ENCODE data around the gene PLCH2.
"Not testable (repeated sequence)": the region's sequence is repeated elsewhere in the genome, so short reads cannot be mapped to it uniquely, and the experiment has no call there.

The PLCH2 gene

GRCh38 chr1:2476061-2476999 lies at the start of gene PLCH2:
Gene PLCH2, plus strand, starts transcription at chr1:2476289. Its CDS starts 300 bp downstream, at chr1:2476589.
- DNase-seq (no peak), ATAC-seq (no peak)

GRCh38 chr1:2426540-2426939 lies 49.5 kb upstream of the PLCH2 start:
- ATAC-seq: no peak
- no peak for DNase-seq

DNA sequence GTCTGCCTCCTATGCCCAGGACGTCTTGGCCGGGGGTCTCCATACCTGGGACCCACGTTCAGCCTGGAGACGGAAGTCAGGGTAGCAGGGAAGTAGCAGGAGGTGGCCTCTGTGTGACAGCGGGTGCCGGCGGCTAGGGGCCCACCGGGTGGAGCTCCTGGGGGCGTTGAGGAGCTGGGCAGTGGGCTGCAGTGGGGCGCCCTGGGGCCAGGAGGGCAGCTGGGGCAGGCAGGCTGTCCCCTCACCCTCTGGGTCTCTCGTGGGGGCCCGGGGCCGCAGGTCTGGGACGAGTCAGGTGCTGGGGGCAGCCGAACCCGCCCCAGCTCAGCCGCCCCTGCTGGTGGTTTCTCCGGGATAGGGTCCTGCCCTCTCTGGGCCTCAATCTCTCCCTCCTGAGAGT lies 49.0 kb upstream of the PLCH2 start:
- DNase-seq (no peak), ATAC-seq (no peak)

- ATAC-seq (no peak), DNase-seq (no peak)
These were observed 48.1 kb upstream of the PLCH2 start for GRCh38 chr1:2427976-2428375.

DNA sequence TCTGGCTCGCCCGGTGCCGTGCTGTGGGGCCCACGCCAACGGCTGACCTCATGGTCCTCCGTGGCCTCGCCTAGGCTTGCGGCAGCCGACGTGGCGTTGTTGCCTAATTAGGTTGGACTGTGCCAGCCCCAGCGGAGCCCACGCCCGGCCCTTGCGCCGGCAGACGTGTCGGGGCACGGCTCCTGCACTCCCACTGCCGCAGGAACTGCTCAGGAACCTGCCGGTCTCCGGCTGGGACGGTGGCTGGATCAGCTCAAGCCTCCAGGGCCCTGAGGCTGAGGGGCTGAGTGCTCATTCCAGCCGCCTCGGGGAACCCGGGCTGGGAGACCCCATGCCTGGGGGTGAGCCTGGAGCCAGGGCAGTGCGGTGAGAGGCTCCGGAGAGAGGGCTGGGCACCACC lies 47.6 kb upstream of the PLCH2 start:
- ATAC-seq (no peak), DNase-seq (no peak)

DNA sequence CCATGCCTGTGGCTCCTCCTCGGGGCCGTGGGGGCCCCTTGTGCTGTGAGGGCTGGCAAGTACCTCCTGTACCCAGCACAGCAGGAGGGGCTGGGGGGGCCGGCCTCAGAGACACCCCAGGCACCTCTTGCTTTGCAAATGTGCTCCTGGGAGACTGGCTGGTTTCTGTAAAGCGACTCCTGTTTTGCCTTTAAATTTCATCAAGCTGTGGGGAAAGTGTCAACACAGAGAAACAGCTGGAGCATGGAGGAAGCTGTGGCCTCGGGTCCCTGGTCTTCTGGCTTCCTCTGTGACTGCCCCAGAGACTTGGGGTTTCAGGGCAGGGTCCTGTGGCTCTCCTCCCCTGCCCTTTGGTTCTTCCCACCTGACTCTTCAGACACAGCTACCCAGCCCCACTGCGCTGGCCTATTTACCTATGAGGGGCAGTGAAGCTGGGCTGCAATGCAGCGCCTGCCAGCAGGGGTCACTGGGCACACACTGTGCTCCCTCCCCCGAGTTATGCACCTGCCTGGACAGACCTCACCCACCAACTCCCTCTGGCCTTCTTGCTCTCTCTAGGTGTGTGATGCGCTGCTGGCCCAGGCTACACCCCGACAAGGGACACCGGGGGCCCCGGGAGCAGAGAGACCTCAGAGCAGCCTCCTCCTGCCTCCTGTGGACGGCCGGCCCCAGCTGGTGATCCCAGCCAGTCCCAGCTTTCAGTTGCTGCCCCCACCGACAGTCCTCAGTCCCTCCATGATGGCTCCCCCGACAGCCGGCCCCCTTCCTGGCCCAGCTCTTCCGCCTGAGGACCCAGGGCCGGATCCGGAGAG lies 46.1 kb upstream of the PLCH2 start:
- ATAC-seq: no peak
- DNase-seq: peak; percentile 43

DNA sequence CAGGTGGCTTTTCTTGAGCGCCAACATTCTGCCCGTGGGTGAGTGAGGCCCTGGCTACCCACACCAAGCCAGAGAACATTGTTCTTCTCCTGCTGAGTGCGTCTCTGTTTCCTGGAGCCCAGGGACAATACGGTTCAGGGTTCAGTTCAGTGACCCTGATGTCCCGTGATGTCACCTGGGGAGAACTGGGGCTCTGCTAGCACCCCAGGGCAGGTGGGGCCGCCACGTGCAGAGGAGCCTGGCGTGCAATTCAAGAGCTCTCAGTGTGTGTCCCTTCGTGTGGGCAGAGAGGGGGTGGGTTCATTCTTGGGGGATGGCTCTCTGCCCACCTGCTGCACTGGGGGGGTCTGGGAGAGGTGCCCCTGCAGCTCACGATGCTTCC lies 45.5 kb upstream of the PLCH2 start:
- ATAC-seq (no peak), DNase-seq (no peak)

DNA sequence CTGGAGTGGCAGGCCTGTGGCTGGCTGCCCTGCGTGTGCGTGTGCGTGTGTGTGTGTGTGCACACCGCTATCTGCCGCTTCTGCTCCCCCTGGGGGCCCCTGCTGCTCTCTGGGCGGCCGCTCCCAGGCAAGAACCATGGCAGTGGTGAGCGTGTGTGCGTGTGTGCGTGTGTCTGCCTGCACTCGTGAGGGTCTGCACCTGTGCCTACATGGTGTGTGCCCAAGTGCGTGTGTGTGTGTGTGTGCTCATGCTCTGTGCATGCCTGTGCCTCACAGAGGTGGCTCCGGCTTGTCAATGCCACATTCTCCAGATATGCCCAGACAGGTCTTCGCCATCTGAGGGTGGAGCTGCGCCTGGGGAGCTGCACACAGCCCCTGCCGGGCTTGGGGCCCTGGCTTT lies 45.0 kb upstream of the PLCH2 start:
- ATAC-seq (no peak), DNase-seq (no peak)

GRCh38 chr1:2431518-2431917 lies 44.6 kb upstream of the PLCH2 start:
- ATAC-seq (no peak), DNase-seq (no peak)

DNA sequence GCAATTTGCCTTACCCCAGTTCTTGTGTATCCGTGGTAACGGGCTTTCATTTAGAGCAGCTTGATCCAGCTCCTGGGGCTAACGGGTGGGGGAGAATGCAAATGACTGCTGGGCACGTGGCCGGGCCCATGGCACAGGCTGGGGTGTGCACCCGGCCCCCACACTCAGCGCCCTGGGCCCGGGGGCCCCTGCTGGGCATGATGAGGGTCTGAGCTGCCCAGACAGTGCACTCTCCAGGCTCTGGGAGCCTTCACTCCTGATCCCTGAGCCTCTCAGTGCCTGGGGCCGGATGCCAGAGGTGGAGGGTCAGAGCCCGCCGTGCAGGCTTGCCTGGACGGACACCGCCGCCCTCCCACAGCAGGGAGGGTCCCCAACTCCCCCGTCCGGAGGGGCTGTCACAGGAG lies 43.6 kb upstream of the PLCH2 start:
- DNase-seq: no peak
- ATAC-seq: no peak

DNA sequence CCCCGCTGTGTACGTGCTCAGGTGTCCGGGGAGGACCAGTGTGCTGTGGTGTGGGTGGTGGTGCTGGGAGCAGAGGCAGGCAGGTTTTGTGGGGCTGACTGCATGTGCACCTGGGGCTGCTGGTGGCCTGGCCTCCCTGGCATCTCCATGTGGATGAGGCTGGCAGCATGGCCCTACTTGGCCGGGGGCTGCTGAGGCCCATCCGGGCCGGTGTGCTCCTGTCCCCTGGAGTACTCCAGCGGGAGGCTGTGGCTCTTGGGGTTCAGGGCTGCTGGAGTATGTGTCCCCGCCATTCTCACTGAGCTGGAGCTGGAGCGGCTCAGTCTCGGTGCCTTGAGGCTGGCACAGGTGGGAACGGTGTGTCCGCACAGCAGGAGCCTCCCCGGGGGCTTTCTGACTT lies 42.9 kb upstream of the PLCH2 start:
- ATAC-seq (no peak), DNase-seq (no peak)

- no peak for ATAC-seq
- no peak for DNase-seq
These were observed 42.0 kb upstream of the PLCH2 start for GRCh38 chr1:2433936-2434655.

GRCh38 chr1:2435091-2435490 lies 41.0 kb upstream of the PLCH2 start:
- DNase-seq (no peak), ATAC-seq (no peak)

DNA sequence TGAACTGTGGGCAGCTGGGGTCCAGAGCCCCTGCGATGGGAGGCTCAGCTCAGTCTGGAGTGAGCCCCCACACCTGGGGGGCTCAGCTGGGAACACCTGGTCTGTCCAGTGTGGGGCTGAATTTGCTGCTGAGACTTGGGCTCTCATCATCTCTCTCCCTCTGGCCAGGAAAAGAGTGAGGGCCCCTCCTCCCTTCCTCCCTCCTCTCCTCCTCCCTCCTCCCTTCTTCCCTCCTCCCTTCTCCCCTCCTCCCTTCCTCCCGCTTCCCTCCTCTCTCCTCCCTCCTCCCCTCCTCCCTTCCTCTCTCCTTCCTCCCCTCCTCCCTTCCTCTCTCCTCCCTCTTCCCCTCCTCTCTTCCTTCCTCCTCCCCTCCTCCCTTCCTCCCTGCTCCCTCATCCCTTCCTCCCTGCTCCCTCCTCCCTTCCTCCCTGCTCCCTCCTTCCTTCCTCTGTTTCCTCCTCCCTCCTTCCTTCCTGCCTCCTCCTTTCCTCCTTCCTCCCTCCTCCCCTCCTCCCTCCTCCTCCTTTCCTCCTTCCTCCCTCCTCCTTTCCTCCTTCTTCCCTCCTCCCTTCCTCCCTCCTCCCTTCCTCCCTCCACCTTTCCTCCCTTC lies 40.2 kb upstream of the PLCH2 start:
- ATAC-seq: no peak

DNA sequence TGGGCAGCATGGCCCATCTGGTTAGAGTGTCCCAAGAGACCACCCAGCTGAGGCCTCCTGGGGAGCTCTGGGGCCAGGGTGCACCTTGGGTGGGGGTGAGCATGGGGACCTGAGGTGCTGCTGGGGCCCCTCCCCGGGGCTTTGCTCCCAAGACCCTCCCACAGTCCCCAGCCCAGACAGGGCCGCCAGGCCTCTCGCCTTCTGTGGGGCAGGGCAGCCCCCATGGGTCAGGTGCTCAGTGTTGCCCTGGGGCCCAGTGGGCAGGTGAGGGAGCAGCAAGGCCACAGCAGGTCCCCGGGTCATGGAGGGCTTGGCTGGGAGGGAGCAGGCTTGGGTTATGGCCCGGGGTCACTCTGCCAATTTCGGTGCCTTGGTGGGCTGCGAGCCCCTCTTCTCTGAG lies 39.2 kb upstream of the PLCH2 start:
- no peak for ATAC-seq
- DNase-seq: no peak

More for the DNA sequence above, 40.2 kb upstream of the PLCH2 start:
- no peak for DNase-seq

GRCh38 chr1:2437617-2438016 lies 38.5 kb upstream of the PLCH2 start:
- DNase-seq (no peak), ATAC-seq (no peak)

GRCh38 chr1:2438038-2438437 lies 38.1 kb upstream of the PLCH2 start:
- no peak for ATAC-seq
- no peak for DNase-seq

DNA sequence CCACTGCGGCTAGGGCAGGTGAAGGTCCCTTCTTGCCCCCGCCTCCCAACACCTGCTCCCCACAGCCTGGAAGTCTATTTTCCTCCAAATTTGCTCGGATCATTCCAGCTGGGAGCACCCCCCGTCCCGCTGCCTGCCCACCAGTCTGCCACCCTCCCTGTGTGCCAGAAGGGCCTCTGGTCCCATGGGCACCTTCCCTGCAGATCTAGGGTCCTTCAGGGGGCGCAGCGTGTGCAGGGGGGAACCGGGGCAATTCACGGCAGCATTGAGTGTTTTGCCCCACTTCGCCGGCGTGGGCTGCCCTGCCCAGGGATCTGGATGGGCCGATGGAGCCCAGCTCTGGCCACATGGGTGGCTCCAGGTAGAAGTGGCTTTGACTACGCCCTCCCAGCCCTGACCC lies 37.4 kb upstream of the PLCH2 start:
- no peak for ATAC-seq
- no peak for DNase-seq

GRCh38 chr1:2439369-2439768 lies 36.7 kb upstream of the PLCH2 start:
- no peak for ATAC-seq

GRCh38 chr1:2440346-2440745 lies 35.7 kb upstream of the PLCH2 start:
- ATAC-seq, DNase-seq: not testable (repeated sequence)

More at GRCh38 chr1:2439369-2439768, 36.7 kb upstream of the PLCH2 start:
- DNase-seq: no peak

DNA sequence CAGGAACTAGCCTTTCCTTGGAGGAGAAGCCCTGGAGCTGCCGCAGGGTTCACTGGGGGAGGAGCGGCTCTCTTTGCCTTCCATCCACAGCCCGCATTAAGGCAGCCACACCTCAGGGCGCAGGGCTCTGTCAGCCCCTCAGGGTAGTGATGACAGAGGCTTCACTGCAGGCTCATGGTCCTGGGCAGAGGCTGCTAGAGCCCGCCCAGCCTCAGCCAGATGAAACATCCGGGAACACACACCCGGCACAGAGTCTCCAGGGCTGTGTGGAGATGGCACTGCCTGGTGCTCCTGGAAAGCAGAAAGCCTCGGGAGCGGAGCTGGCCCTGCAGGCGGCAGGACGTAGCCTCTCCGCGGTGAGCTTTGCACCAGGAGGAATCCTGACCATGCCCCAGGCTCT lies 34.3 kb upstream of the PLCH2 start:
- no peak for DNase-seq

DNA sequence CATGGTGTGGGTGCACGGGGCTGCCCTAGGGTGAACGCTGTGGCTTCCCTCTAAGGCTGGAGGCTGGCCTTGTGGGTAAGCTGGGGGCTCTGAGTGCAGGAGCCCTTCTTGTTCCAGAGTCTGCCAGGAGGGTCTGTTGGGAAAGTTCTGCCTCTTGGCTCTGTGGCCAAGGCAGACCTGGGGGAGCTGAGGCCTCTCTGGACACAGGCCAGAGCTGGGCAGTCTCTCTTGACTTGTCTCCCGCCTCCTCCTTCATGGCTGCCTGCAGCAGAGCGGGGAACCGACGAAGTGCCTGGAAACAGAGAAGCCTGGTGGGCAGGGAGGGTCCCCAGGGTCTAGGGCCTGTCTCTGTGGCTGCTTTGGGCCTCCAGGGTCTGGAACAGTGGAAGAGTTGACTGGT lies 33.4 kb upstream of the PLCH2 start:
- DNase-seq (no peak), ATAC-seq (no peak)

More for the DNA sequence above, 34.3 kb upstream of the PLCH2 start:
- no peak for ATAC-seq

Data from stimulated activated naive CD8-positive, alpha-beta T cell treated with anti-CD3 and anti-CD28 coated beads, Interleukin-15, Interleukin-2, amounts not matched to agents 100 U/mL and 50 U/mL, for 24 hours (primary cell).